OCI-M1 (cell line): ENCODE data around the gene CLMN.
"Not testable (repeated sequence)": the region's sequence is repeated elsewhere in the genome, so short reads cannot be mapped to it uniquely, and the experiment has no call there.

Experiments
- DNase-seq: peaks from one replicate; lab custom pipeline; 2025; lab: John Stamatoyannopoulos, UW

CLMN gene

GRCh38 chr14:95157327-95158189 lies 162.2 kb downstream of the CLMN start, which contains the start of gene DICER1:
Gene DICER1 (minus strand): TSS chr14:95157529. CDS start chr14:95133458, 24,071 bp downstream.
- peak; percentile 93 for DNase-seq

DNA sequence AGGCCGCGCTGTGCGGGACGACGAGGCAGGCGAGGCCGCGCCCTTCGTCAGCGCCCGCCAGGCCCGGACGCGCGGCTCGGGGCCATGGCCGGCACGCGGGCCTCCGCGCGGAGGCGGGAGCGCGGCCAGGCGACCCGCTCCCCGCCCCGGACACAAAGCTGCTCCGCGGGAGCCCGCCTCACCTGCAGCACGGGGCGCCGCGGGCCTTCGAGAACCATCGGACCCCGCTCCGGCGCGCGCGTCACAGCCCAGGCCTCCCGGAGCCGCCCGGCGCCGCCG lies 162.7 kb downstream of the CLMN start:
- peak; percentile 44 for DNase-seq

GRCh38 chr14:95156161-95157047 lies 163.3 kb downstream of the CLMN start:
- DNase-seq: peak; percentile 58

DNA sequence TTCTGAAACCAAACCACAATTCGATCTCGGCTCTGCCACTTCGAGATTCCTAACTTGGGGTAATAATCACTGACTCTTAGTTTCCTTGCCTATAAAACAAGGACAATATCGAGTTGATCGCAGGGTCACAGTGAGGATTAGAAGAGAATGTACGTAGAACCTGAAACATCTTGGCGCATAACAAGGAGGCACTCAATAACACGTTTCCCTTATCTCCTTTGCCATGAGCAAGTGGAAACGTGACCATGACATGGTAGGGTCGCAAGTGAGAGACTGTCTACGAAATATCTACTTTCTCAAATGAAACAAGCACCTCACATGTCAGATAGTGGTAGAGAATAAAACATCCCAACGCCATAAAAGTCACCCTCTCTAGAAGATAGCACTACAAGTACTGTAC lies 164.7 kb downstream of the CLMN start:
- DNase-seq: no peak

- no peak for DNase-seq
Observed at GRCh38 chr14:95153866-95154265, 165.8 kb downstream of the CLMN start.

GRCh38 chr14:95151561-95151960 lies 168.1 kb downstream of the CLMN start:
- no peak for DNase-seq

- no peak for DNase-seq
Observed at GRCh38 chr14:95150910-95151309, 168.8 kb downstream of the CLMN start.

- no peak for DNase-seq
Observed at GRCh38 chr14:95149441-95149840, 170.3 kb downstream of the CLMN start.

DNA sequence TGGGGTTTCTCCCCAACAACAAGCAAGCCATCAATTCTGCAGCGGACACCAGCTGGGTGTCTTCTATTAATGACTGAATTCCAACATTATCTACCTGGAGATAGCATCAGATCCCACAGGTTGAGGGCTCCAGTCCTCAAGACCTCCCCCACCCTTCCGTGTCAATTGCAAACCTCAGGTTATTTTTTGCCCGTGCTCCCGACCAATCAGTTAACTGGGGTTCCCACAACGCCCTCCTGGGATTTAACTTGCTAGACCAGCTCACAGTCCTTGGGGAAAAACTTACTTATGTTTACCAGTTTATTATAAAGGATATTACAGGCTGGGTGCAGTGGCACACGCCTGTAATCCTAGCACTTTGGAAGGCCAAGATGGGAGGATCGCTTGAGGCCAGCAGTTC lies 172.1 kb downstream of the CLMN start:
- DNase-seq: no peak

GRCh38 chr14:95146079-95146771 lies 173.5 kb downstream of the CLMN start:
- DNase-seq: peak; percentile 2

DNA sequence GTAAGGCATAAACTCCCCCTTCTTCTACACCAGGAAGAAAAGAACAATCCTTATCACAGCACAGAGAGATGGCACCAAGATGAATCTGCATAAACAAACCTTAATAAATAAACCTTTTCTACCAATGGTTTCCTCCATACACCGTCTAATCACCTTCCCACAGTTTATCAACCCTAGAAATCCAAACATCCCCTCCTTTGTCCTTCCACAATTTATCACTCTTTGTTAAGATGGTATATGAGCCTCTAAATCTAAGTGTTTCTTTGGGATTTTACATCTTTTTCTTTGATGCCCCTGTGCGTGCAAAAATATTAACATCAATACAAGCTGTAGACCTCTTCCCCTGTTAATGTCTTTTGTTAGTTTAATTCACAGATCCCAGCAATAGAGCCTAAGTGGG lies 174.9 kb downstream of the CLMN start:
- DNase-seq: peak; percentile 19

DNA sequence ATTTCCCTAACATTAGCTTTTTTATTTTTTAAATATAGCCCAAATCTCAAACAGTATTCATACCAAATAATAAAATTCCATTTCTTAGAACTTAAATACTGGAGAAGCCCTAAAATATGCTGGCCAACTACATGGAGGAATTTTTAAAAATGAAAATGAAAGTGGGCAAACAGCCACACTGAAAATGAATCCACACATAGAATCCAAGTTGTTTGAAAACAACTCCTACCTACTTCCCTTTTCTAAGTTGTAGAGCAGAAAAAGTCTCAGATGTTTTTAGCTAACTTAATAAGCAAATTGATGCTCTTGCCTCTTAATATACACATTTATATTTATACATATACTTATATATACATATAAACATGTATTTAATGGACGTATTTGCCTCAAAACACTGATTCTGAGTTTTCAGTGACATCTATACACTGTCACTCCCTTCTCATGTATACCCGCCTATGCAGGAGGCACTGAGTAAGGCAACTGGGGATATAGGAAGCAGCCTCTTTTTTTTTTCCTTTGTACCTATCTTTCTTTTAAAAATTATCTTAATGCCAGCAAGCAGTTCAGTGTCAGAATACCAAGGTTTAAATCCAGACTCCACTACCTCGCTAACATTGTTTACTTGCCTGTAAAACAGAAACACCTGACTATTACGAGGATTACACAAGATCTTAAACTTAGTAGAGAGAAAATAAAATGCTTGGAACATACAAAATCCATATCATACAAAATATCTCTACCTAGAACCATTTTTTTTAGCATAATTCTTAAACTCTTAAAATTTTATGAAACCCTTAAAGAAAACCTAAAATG lies 175.7 kb downstream of the CLMN start:
- peak; percentile 77 for DNase-seq

DNA sequence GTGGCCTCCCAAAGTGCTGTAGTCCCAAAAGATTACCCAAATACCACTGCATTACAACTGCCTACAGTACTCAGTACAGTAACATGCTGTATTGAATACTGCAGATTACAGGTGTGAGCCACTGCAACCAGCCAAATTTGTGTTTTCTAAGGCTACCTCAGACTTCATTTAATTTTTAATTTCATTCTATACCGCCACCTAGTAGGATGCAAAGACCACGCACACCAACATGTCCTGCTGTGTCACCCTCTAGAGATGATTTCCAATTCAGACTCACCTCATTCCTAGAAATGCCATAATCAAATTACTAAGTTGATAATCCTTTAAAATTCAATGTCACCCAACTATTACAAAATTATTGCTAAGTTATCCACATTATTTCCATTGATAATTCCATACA lies 177.5 kb downstream of the CLMN start:
- no peak for DNase-seq

DNA sequence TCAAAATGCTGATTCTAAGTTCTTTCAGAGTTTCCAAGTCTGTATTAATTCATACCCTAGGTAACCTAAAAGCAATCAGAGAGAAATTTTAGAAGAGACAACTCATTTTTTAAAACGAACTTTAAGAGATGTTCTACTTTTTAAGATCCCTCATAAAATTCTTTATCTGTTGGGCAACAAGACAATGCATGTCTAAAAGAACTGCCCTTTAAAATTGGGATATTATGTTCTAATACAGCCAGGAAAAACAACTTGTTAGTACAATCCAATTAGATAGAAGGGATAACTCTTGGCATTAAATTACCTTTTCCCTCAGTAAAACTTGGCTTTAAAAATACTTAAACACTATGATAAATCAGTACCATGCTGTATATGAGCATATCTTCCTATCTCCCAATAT lies 178.0 kb downstream of the CLMN start:
- DNase-seq: no peak

DNA sequence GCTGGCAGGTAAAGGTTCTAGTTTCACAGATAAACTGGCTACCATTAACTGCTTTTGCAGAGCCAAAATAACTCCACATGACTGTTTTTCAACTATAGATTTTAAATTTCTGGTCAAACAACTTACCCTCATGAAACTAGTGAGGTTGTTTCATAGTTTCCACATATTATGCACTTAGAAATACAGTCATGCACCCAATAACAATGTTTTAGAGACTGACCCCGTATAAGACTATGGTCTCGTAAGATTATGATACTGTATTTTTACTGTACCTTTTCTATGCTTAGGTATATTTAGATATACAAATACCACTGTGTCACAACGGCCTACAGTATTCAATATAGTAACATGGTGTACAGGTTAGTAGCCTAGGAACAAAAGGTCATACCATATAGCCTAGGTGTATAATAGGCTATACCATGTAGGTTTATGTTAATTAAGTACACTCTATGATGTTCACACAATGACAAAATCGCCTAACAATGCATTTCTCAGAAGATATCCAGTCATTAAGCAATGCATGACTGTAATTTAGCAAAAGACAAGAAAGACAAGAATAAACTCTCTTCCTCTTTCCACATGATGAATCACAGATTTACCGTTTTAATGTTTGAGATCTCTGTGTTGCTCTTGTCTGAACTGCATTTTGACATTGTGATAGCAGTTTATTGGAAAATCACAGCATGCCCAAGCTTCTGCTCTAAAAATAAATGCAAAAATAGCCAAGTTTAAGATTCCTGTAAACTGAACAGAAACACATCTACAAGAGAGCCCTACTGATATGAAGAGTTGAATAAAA lies 179.4 kb downstream of the CLMN start:
- DNase-seq: peak; percentile 6

GRCh38 chr14:95138876-95139275 lies 180.8 kb downstream of the CLMN start:
- DNase-seq: no peak

DNA sequence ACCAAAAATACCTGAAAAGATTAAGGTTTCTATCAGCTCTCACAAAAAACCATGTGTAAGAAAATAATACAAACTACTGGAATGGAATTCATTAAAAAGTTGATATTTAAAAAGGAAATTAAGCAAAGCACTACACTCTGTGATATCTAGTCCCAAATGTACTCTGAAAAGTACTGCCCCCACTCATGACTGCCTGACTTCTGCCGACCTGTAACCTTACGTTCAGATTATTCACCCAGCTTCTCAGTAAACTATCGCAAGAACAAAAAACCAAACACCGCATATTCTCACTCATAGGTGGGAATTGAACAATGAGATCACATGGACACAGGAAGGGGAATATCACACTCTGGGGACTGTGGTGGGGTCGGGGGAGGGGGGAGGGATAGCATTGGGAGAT lies 181.3 kb downstream of the CLMN start:
- DNase-seq: not testable (repeated sequence)

DNA sequence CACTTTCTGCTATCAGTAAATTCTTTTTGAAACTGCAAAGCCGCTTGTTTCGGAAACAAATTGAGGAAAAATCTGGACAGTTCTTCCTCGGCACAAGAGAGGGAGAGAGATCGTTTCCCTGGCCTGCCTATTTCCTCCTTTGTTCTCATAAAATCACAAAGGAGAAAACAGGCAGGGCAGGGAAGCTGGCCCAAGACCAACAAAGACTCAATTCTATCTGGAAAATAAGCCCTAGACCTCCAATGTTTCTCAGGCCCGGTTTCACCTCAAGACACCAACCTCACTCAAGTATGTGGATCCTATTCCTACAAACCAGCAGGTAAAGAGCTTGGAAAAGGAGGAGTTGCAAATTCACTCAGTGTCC lies 181.9 kb downstream of the CLMN start:
- DNase-seq: no peak

DNA sequence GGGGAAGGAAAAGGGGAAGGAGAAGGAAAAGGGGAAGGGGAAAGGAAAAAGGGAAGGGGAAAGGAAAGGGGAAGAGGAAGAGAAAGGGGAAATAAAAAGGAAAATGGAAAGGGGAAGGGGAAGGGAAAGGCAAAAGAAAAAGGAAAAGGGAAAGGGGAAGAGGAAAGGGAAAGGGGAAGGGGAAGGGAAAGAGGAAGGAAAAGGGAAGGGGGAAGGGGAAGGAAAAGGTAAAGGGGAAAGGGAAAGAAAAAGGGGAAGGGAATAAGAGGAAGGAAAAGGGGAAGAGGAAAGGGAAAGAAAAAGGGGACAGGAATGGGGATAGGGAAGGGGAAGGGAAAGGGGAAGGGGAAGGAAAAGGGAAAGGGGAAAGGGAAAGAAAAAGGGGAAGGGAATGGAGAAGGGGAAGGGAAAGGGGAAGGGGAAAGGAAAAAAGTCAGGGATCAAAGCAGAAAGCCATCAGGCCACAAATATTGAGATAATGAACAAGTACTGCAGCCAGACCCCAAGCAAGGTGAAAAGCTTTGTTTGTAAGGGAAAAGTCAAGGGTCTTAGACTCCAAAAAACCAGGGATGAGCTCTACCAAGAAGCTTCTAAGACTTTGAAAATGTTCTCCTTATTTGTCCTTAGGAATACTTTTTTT lies 182.4 kb downstream of the CLMN start:
- DNase-seq: no peak

GRCh38 chr14:95136631-95137030 lies 183.1 kb downstream of the CLMN start:
- DNase-seq: no peak
